Measurements from ENCODE around the gene LETM1. TPM values are rescaled to one million over a fixed set of nuclear protein-coding genes. Genes with fewer than 3 reads are reported as not detected.

LETM1 gene
- total RNA-seq, 1 experiment from 2014 or later, result 37.7 TPM

DNA sequence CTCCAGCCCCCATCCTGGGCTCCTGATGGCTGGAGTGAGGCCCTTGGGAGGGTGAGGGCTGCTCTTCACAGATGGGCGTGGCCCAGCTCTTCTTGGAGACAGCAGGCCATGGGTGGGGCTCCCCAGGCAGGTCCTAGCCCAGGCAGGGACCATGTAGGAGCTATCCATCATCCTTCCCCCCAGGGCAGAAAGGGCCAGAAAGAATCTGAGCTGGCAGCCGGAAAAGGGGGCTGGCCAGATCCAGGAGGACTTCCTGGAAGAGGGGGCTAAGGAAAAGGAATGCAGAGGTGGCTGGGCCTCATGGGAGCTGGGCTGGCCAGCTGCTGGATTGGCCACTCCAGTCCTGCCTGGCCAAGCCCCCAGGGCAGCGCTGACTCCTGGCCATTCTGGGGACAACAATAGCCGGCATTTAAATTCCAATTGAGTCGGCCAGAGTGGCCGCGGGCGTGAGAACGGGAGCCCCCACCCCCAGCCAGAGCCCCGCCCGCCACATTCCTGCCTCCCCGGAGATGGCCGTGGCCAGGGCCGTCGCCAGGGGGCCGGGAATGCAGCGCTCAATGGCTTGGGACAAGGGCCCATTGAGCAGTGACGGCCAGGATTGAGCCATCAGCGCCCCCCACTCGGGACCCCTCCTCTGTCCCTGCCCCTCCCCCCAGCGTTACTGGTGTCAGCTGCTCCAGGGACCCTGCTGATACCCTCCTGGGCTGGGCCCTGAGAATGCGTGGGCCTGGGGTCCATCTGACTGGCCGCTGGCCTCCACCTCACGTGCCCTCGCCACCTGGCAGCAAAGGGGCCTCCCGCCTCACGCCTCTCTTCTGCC is 77.9 kb downstream of the LETM1 start:
- DNase-seq (ENCODE audit: low spot score), result peak; percentile 41

DNA sequence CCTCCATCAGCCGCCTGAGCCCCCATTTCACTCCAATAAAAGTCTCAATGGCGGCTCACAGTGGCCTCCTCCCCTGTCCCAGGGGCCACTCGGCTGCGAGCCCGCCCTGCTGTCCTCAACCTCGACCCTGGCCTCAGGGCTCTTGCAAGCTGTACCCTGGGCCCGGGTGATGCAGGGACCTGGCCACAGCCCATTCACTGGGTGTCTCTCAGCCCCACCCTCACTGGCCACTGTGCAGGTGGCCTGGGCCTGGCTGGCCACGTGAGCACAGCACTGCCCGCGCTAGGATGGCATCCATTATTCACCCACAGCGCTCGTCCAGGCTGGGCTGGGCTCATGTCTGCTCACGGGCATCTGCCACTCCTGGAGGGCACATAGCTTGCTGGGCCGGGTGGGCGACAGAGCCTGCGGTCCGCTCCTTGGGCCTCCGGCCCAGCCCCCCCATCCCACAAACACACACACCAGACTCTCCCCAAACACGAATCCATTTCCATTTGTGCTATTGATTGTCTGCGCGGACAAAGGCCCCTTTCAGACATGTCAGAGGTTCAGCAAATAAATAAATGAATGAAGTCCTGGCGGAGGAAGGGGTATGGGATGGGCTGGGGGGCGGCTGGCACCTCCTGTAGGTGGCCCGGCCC is 79.3 kb downstream of the LETM1 start:
- no peak for DNase-seq (ENCODE audit: low spot score)

GRCh38 chr4:1775731-1776500 is 80.0 kb downstream of the LETM1 start:
- no peak for DNase-seq (ENCODE audit: low spot score)

DNA sequence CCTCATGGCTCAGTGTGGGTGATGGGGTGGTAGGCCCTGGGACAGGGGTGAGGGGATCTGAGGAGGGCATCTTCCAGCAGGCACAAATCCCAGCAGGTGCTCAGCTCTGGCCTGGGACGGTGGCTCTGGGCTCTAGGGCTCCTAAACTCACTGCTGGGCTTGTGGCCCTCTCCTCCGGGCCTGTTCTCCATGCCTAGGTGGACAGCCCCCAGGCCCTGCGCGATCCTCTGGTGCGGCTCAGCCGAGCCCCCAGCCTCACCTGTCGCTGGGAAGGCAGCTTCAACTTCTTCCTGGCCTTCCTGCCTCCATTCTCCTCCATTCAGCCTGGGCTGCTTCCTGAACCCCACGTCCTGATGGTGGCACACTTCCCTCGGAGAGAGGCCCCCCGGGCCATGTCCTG is 82.2 kb downstream of the LETM1 start:
- DNase-seq (ENCODE audit: low spot score), result no peak

GRCh38 chr4:1772853-1773538 is 83.0 kb downstream of the LETM1 start:
- DNase-seq (ENCODE audit: low spot score), result no peak

- DNase-seq (ENCODE audit: low spot score), result no peak
These were observed 84.2 kb downstream of the LETM1 start for GRCh38 chr4:1771555-1772305.

GRCh38 chr4:1770791-1771231 is 85.1 kb downstream of the LETM1 start:
- DNase-seq (ENCODE audit: low spot score), result no peak

GRCh38 chr4:1770245-1770644 is 85.7 kb downstream of the LETM1 start:
- no peak for DNase-seq (ENCODE audit: low spot score)

DNA sequence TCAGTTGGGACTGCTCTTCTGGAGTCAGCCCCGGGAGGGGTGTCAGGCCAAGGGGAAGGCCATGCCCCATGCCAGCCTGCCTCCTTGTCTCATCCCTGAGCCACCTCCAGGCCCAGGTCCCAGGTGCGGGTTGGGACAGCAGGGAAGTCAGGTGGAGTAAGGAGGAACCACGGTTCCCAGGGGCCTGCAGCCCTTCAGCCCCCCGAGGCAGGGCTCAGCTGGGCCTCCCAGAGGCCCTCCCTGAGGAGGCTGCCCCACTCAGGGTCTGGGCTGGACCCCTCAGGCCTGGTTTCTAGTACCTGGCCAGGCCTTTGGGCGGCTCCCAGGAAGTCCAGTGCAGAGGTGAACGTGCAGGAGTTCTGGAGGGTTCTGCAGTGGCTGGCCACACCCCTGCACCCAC is 86.3 kb downstream of the LETM1 start:
- no peak for DNase-seq (ENCODE audit: low spot score)

DNA sequence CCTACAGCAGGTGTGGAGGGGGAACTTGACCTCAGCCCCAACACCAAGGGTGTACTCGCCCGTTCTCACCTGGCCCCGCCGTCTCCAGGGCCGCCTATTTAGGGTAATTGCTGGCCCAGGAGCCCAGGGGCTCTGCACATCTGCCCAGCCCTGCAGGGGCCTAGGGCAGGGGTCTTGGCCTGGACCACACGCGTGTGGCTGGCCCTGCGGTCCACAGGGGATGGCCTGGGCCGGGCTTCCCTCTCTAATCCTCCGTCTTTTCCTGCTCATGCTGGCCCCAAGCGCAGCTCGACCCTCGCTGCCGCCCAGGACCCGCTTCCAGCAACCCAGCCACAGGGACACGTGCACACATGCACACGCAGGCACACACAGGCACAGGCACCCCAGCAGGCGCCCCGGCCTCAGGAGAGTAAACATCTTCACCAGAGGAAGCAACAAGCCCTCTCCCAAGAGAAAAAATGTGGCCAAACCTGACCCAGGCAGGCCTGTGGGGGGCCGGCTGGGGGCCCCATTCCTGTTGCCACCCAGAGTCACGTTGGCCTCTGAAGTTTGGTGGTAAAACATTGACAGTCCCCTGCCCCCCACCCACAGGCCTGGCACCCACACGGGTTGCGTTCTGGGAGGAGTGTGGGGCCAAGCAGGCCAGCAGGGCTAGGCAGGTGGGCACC is 87.5 kb downstream of the LETM1 start:
- no peak for DNase-seq (ENCODE audit: low spot score)

GRCh38 chr4:1767770-1768366 is 88.1 kb downstream of the LETM1 start:
- DNase-seq (ENCODE audit: low spot score), result no peak

DNA sequence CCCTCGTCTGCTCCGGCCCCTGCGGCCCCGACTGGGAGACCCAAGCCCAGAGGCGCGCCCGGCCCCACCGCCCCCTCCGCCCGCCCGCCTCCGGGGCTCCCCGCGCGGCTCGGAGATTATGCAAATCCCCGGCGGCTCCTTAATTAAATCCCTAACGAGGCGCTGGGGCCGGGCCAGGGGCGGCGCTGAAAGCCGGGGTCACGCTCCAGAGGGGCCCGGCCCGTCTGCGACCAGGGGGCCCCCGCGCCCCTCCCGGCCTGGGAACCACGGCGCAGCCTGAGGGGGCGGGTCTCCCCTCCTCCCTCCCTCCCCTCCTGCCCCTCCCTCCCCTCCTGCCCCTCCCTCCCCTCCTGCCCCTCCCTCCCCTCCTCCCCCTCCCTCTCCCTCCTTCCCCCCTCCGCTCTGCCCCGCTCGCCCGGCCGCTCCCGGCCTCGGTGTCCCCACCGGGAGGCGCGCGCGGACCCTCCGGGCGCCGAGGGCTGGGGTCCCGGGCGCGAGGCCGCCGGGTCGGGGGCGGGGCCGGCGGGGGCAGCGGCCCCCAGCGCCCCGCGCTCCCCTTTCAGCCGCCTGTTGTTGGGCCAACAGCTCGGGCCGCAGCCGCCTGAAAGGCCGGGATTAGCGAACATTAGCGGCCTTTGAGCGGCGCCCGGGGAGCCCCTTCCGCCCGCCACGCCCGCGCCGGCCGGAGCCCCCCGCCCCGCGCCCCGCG is 88.7 kb downstream of the LETM1 start:
- no peak for DNase-seq (ENCODE audit: low spot score)

DNA sequence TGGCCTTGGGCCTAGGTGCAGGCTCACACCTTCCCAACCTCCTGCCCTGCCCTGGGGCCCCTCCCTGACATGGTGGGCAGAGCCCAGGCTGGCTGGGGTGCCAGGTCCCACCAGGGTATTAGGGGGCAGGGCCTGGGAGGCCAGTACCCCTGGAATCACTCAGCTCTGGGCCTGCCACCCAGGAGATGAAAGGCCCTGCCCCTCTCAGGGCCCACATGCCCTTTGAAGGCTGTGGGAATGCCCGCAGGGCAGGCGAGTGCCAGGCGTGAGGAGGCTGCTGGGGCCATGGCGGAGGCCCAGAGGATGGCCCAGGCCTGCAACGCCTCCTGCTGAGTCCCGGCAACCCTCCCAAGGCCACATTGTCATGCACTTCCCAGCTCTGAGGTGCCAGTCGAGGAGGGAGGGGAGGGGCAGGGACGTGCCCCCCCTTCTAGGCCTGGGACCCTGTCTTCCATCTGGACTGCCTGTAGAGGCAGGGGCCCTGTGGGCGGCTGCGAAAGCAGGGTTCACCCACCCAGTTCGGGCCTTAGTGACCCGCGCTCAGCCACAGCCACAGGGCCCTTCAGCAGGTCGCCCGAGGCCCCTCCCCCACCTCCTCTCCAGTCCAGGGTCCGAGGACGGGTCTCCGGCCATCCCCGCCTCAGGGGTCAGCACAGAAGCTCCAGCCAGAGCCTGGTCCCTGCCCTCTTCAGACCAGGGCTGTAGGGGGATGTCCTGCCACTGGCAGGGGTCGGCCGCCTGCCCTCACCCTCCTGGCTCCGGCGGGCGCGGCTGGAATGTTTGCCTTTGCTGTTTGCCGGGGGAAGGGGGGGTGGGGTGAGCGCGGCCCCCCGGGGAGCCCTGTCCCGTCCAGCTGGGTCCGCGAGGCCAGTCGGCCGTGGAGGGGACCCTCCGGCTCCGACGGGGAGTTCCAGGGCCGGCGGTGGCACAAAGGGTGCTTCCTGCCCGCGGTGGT is 89.6 kb downstream of the LETM1 start:
- DNase-seq (ENCODE audit: low spot score), result no peak

DNA sequence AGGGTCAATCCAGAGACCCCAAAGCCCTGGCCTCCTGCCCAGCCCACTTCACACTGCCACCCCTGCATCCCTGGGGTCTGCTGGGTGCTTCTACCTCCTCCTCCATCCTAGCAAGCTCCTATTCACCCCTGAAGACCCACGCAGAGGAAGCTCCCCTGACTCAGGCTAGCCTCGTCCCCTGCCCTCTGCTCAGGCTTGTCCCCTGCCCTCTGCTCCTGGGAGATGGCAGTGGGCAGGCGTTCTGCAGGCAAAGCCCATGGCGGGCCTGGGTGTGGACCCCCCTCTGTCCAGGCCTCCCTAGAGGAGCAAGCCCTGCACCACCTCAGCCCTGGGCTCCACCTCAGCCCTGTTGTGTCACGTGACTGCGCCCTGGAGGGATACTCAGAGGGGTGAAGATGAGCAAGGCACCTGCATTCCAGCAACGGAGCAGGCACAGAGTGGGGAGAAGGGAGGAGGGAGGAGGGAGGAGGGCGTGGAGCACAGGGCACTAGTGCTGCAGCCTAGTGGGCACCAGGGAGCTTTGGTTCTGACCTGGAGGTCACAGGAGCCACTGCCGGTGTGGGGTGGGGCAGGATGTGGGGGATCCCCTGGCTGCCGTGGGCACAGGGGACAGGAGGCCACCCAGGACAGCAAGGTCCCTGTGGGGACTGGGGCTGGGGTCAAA is 90.4 kb downstream of the LETM1 start:
- no peak for DNase-seq (ENCODE audit: low spot score)

DNA sequence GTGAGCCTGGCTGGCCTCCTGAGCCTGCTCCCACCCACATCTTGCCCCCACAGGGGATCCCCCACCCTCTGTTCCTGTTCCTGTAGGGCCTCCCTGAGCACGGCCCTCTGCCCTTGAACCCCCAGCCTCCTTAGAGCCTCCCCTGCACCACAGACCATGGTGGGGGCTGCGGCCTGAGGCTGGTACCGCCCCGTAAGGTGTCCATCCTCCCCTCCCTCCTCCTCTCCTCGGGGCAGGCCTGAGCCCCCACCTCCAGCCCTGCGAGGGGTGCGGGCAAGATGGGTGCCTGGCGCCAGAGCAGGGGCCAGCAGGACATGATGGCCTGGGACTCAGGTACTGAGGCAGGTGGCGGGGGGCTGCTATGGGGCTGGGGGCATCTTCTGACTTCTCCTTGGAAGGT is 91.3 kb downstream of the LETM1 start:
- DNase-seq (ENCODE audit: low spot score), result no peak

- peak; percentile 46 for DNase-seq (ENCODE audit: low spot score)
These were observed 92.3 kb downstream of the LETM1 start for GRCh38 chr4:1763550-1764080.

DNA sequence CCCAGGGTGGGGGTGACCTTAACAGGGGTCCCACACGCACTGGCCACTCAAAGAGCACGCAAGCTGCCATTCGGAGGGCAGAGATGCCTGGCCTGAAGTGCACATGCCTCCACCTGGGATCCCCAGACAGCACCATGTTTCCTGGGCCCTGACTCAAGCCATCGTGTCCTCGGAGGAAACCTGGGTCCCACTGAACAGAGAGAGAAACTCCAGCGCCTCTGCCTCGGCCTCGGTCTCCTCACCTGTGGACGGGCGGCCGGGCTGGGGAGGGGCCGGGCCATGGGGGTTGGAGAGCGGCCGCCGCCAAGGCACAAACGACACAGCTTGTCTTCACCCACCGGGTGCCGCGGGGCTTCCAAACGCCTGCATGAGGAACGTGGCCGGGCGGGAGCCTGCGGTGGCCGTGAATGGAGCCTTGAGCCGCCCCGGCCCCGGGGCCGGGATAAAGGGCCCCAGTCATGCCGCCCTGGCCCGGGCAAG is 92.8 kb downstream of the LETM1 start:
- DNase-seq (ENCODE audit: low spot score), result no peak
